Measurements from ENCODE around the gene DLG1. TPM values are rescaled to one million over a fixed set of nuclear protein-coding genes. Genes with fewer than 3 reads are reported as not detected.

Gene DLG1
- total and polyA plus RNA-seq, 2 donors (not counting 1 experiment from before 2014, with no cell fraction given): 47.7 to 53.0 TPM

DNA sequence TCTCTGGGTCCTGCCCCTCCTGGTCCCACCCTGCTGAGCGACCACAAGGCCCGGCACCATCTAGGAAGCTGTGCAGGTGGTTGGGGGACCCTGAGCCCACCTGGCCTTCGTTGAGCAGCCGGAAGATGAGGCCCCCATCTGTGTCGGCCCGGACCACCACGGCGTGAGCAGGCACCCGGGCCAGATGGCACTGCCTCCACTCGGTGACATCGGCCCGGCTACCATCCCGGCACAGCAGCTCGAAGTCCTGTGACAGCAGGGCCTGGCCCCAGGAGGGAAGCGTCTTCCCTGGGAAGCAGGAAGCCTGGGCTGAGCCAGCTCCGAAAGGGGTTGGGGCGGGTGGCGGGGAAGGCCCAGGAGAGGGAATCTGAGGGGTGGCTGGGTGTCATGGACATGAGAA lies 281.4 kb downstream of the DLG1 start:
- H3K27me3 ChIP-seq (ENCODE audit: control insufficient read depth, insufficient read depth, low read length): peaks cover 13% of the 10 kb centered on the region
- no peaks in the 10 kb centered on the region for H3K79me2 ChIP-seq (ENCODE audit: control insufficient read depth, insufficient read depth, low read length)
- no peaks in the 10 kb centered on the region for H3K4me1 ChIP-seq (ENCODE audit: control insufficient read depth, extremely low read depth, insufficient read depth, low read length)
- no peaks in the 10 kb centered on the region for H3K36me3 ChIP-seq (ENCODE audit: control insufficient read depth, insufficient read depth, low read length)
- H3K27ac ChIP-seq (ENCODE audit: insufficient read depth, low read length): no peak overlapping the region
- H3K4me3 ChIP-seq (replicated peaks in 1 of 4; ENCODE audit: control extremely low read depth in 1 of 4, insufficient read depth in 1 of 4, low read depth in 3 of 4, low read length in 4 of 4): no peak overlapping the region
- no peak overlapping the region for H2AFZ ChIP-seq (ENCODE audit: low read length)
- TF ChIP-seq, protein P1, sequence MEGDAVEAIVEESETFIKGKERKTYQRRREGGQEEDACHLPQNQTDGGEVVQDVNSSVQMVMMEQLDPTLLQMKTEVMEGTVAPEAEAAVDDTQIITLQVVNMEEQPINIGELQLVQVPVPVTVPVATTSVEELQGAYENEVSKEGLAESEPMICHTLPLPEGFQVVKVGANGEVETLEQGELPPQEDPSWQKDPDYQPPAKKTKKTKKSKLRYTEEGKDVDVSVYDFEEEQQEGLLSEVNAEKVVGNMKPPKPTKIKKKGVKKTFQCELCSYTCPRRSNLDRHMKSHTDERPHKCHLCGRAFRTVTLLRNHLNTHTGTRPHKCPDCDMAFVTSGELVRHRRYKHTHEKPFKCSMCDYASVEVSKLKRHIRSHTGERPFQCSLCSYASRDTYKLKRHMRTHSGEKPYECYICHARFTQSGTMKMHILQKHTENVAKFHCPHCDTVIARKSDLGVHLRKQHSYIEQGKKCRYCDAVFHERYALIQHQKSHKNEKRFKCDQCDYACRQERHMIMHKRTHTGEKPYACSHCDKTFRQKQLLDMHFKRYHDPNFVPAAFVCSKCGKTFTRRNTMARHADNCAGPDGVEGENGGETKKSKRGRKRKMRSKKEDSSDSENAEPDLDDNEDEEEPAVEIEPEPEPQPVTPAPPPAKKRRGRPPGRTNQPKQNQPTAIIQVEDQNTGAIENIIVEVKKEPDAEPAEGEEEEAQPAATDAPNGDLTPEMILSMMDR (conservative IDR thresholded peaks at IDR 0.05 in 1 of 2, IDR thresholded peaks at IDR 0.05 in 1 of 2; ENCODE audit: low read depth in 1 of 2, low read length in 2 of 2): no peak
- no peak for TF ChIP-seq EZH2 (IDR thresholded peaks at IDR 0.05; ENCODE audit: low read length, missing control alignments)
- no peak for DNase-seq (ENCODE audit: low read depth in 2 of 2)
- no peak overlapping the region for H3K9ac ChIP-seq (ENCODE audit: insufficient read depth, low read length)
- no peaks in the 10 kb centered on the region for H3K9me3 ChIP-seq (ENCODE audit: control insufficient read depth, insufficient read depth, low read depth, low read length)
- no peaks in the 10 kb centered on the region for H4K20me1 ChIP-seq (ENCODE audit: control insufficient read depth, extremely low read depth, insufficient read depth, low read length)
- no peak overlapping the region for H3K4me2 ChIP-seq (ENCODE audit: extremely low read depth, insufficient read depth, low read length)

DNA sequence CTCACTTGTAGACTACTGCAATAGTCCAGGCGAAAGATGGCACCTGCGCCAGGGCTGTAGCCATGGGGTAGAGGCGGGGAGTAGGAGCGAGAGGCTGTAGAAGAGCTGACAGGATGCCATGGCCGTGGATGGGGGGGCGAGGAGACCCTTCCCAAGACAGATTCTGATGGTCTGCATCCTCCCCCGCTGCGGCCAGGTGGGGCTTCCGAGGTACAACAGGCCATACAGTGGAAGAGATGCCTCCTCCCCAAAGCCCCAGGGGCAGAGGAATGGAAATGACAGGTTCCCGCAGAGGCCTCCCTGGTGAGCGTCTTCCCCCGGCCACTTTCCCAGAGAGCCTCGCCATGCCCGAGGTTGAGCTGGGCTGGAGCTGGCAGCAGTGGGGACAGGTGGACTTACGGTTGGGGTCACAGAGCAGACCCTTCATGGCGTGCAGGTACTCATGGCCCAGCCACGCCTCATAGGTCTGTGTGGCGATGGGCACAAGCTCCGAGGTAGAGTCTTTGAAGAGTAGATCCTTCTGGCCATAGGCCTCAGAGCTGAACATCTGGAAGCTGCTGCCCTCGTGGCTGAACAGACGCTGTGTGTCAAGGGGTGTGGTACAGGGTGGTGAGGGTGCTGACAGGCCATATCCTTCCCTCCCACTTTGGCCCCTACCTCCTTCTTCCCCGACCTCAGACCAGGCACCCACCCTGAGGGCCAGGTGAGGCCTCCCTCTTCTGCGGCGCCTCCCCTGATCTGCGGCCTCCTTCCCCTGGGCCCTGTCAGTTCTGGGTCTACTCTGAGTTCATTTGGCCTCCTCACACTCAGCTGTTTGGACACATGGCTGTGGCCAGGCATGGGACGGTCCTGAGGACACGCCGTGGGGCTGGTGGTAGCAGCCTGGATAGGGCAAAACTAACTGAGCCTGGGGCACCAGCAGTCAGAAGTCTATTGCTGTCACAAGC lies 282.3 kb downstream of the DLG1 start:
- Histone ChIP-seq H3K4me3 (replicated peaks in 1 of 4; ENCODE audit: control extremely low read depth in 1 of 4, insufficient read depth in 1 of 4, low read depth in 3 of 4, low read length in 4 of 4) (no peak overlapping the region), H4K20me1 (ENCODE audit: control insufficient read depth, extremely low read depth, insufficient read depth, low read length) (no peaks in the 10 kb centered on the region), H3K4me2 (ENCODE audit: extremely low read depth, insufficient read depth, low read length) (no peak overlapping the region), H3K9ac (ENCODE audit: insufficient read depth, low read length) (no peak overlapping the region), H3K36me3 (ENCODE audit: control insufficient read depth, insufficient read depth, low read length) (no peaks in the 10 kb centered on the region), H3K27ac (ENCODE audit: insufficient read depth, low read length) (no peak overlapping the region), H3K9me3 (ENCODE audit: control insufficient read depth, insufficient read depth, low read depth, low read length) (no peaks in the 10 kb centered on the region), H2AFZ (ENCODE audit: low read length) (no peak overlapping the region), H3K79me2 (ENCODE audit: control insufficient read depth, insufficient read depth, low read length) (no peaks in the 10 kb centered on the region), H3K4me1 (ENCODE audit: control insufficient read depth, extremely low read depth, insufficient read depth, low read length) (no peaks in the 10 kb centered on the region), H3K27me3 (ENCODE audit: control insufficient read depth, insufficient read depth, low read length) (peaks cover 8% of the 10 kb centered on the region)
- DNase-seq (ENCODE audit: low read depth in 2 of 2): no peak
- TF ChIP-seq, protein P1 (conservative IDR thresholded peaks at IDR 0.05 in 1 of 2, IDR thresholded peaks at IDR 0.05 in 1 of 2; ENCODE audit: low read depth in 1 of 2, low read length in 2 of 2): no peak
- no peak for TF ChIP-seq EZH2 (IDR thresholded peaks at IDR 0.05; ENCODE audit: low read length, missing control alignments)

DNA sequence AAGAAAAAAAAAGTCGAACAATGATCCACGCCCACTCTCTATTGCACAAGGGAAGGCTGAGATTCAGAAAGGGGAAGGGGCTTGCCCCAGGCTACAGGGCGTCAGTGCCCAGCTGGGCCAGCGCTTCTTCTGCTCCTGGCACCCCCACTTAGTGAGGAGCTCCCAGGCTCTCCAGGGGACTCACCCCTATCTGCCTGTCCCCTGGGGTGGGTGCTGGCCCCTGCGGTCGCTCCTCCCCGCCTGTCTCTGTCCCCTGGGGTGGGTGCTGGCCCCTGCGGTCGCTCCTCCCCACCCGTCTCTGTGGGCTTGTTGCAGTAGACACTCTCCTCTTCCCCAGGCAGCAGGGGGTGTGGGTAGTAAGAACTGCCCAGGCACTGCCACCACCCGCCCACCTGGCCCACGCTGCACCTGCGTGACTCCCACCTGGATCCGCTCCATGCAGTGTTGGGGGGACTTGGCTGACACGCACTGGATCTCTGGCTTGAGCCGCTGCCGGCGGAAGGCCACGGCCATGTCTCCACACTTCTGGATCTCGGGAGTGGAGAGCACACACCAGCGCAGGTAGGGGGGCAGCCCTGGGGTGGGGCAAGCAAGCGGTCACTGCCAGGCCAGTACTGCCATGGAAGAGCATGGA lies 283.4 kb downstream of the DLG1 start:
- no peak overlapping the region for H3K27ac ChIP-seq (ENCODE audit: insufficient read depth, low read length)
- no peak overlapping the region for H3K9ac ChIP-seq (ENCODE audit: insufficient read depth, low read length)
- H3K79me2 ChIP-seq (ENCODE audit: control insufficient read depth, insufficient read depth, low read length): no peaks in the 10 kb centered on the region
- no peaks in the 10 kb centered on the region for H3K9me3 ChIP-seq (ENCODE audit: control insufficient read depth, insufficient read depth, low read depth, low read length)
- TF ChIP-seq, protein P1 (conservative IDR thresholded peaks at IDR 0.05 in 1 of 2, IDR thresholded peaks at IDR 0.05 in 1 of 2; ENCODE audit: low read depth in 1 of 2, low read length in 2 of 2): no peak
- TF ChIP-seq EZH2 (IDR thresholded peaks at IDR 0.05; ENCODE audit: low read length, missing control alignments): no peak
- no peak overlapping the region for H3K4me2 ChIP-seq (ENCODE audit: extremely low read depth, insufficient read depth, low read length)
- no peaks in the 10 kb centered on the region for H3K4me1 ChIP-seq (ENCODE audit: control insufficient read depth, extremely low read depth, insufficient read depth, low read length)
- no peak overlapping the region for H2AFZ ChIP-seq (ENCODE audit: low read length)
- H3K4me3 ChIP-seq (replicated peaks in 1 of 4; ENCODE audit: control extremely low read depth in 1 of 4, insufficient read depth in 1 of 4, low read depth in 3 of 4, low read length in 4 of 4): no peak overlapping the region
- H4K20me1 ChIP-seq (ENCODE audit: control insufficient read depth, extremely low read depth, insufficient read depth, low read length): no peaks in the 10 kb centered on the region
- H3K36me3 ChIP-seq (ENCODE audit: control insufficient read depth, insufficient read depth, low read length): no peaks in the 10 kb centered on the region
- H3K27me3 ChIP-seq (ENCODE audit: control insufficient read depth, insufficient read depth, low read length): peaks cover 8% of the 10 kb centered on the region
- DNase-seq (ENCODE audit: low read depth in 2 of 2): no peak

Measured in fibroblast of lung (primary cell).